Smooth muscle cell (in vitro differentiated cells): ENCODE results near the gene TMEM150B. TPM values are rescaled to one million over a fixed set of nuclear protein-coding genes. Genes with fewer than 3 reads are reported as not detected.

Experiments used
- DNase-seq: peaks from one replicate; lab custom pipeline; 2025; ENCODE audit not compliant: unreplicated experiment; lab: John Stamatoyannopoulos, UW
- H2AFZ ChIP-seq: fragments of 200-600 bp; sonication (generic); 2 replicates; pipeline ENCODE4 v1.6.0; 2016; ENCODE audit warnings: antibody characterized with exemption, low read depth, mild to moderate bottlenecking
- H3F3A ChIP-seq: fragments of 200-600 bp; sonication (generic); 2 replicates; pipeline ENCODE4 v1.6.0; 2017; ENCODE audit warnings: antibody characterized with exemption, low read depth
- H3K27ac ChIP-seq: fragments of 200-600 bp; sonication (generic); 2 replicates; pipeline ENCODE4 v1.5.1; 2016; ENCODE audit warnings: low read depth, mild to moderate bottlenecking
- H3K27me3 ChIP-seq: fragments of 200-600 bp; sonication (generic); 2 replicates; pipeline ENCODE4 v1.6.1; 2016; ENCODE audit warnings: low read depth, mild to moderate bottlenecking
- H3K36me3 ChIP-seq: fragments of 200-600 bp; sonication (generic); 2 replicates; pipeline ENCODE4 v1.5.1; 2016; ENCODE audit warnings: low read depth
- H3K4me1 ChIP-seq: fragments of 200-600 bp; sonication (generic); 2 replicates; pipeline ENCODE4 v1.5.1; 2016; ENCODE audit warnings: low read depth
- H3K4me2 ChIP-seq: fragments of 200-600 bp; sonication (generic); 2 replicates; pipeline ENCODE4 v1.6.0; 2016; ENCODE audit warnings: mild to moderate bottlenecking
- H3K4me3 ChIP-seq: fragments of 200-600 bp; sonication (generic); 2 replicates; pipeline ENCODE4 v1.5.1; 2016; ENCODE audit warnings: mild to moderate bottlenecking
- H3K79me2 ChIP-seq: fragments of 200-600 bp; sonication (generic); 2 replicates; pipeline ENCODE4 v1.6.0; 2016; ENCODE audit warnings: low read depth, mild to moderate bottlenecking
- H3K9ac ChIP-seq: fragments of 200-600 bp; sonication (generic); 2 replicates; pipeline ENCODE4 v1.6.0; 2016; ENCODE audit warnings: low read depth
- H3K9me3 ChIP-seq: fragments of 200-600 bp; sonication (generic); replicated peaks from 2 replicates; pipeline ENCODE4 v1.5.1; 2016; ENCODE audit warnings: low read depth
- H4K20me1 ChIP-seq: fragments of 200-600 bp; sonication (generic); 2 replicates; pipeline ENCODE4 v1.6.0; 2016; ENCODE audit warnings: low read depth
- WGBS: methylation state at CpG from one replicate; pipeline ENCODE4 v1.1.7; 2016; ENCODE audit warnings: low lambda C conversion rate; 5-methylcytosine and 5-hydroxymethylcytosine counted together
- polyA plus RNA-seq: library from polyadenylated mRNA; unstranded; fragments of >200 nt; fragmentation: Nextera tagmentation; extraction: Ambion mirVana; gene quantifications from 2 replicates; pipeline ENCODE4 v1.2.1, GENCODE V29; 2016
- total RNA-seq: library from RNA; depleted of rRNA; stranded (reverse); fragments of >200 nt; gene quantifications from 2 replicates; pipeline ENCODE4 v1.2.3, GENCODE V29; 2014
- TF ChIP-seq, protein P1 (sequence below): fragments of 200-600 bp; sonication (generic); IDR thresholded peaks from 2 replicates; pipeline ENCODE4 v1.5.1; 2017; ENCODE audit warnings: borderline replicate concordance, mild to moderate bottlenecking, antibody characterized with exemption; ENCODE audit not compliant: insufficient read depth, poor library complexity, severe bottlenecking

Gene TMEM150B
- total and polyA plus RNA-seq, 2 experiments from 2014 or later: not detected

- Histone ChIP-seq H3K36me3 (no peaks in the 10 kb centered on the region), H3K27me3 (no peaks in the 10 kb centered on the region), H3F3A (no peaks in the 10 kb centered on the region), H3K27ac (no peak overlapping the region), H3K9ac (no peak overlapping the region), H3K4me2 (no peak overlapping the region), H3K79me2 (no peaks in the 10 kb centered on the region), H2AFZ (no peak overlapping the region), H3K4me1 (peaks cover 9% of the 10 kb centered on the region), H3K9me3 (no peaks in the 10 kb centered on the region), H3K4me3 (no peak overlapping the region), H4K20me1 (no peaks in the 10 kb centered on the region)
- TF ChIP-seq, protein P1, sequence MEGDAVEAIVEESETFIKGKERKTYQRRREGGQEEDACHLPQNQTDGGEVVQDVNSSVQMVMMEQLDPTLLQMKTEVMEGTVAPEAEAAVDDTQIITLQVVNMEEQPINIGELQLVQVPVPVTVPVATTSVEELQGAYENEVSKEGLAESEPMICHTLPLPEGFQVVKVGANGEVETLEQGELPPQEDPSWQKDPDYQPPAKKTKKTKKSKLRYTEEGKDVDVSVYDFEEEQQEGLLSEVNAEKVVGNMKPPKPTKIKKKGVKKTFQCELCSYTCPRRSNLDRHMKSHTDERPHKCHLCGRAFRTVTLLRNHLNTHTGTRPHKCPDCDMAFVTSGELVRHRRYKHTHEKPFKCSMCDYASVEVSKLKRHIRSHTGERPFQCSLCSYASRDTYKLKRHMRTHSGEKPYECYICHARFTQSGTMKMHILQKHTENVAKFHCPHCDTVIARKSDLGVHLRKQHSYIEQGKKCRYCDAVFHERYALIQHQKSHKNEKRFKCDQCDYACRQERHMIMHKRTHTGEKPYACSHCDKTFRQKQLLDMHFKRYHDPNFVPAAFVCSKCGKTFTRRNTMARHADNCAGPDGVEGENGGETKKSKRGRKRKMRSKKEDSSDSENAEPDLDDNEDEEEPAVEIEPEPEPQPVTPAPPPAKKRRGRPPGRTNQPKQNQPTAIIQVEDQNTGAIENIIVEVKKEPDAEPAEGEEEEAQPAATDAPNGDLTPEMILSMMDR: no peak
- DNase-seq: no peak
- WGBS: 88% methylated on average over 15 of the region's 15 CpGs
Observed at GRCh38 chr19:55300886-55301458, 24.2 kb downstream of the TMEM150B start.

GRCh38 chr19:55299991-55300390 lies 25.1 kb downstream of the TMEM150B start:
- no peaks in the 10 kb centered on the region for H3K27me3 ChIP-seq
- TF ChIP-seq, protein P1: no peak
- H3K4me2 ChIP-seq: no peak overlapping the region
- H3K36me3 ChIP-seq: no peaks in the 10 kb centered on the region
- WGBS: 96% methylated on average over 10 of the region's 10 CpGs
- no peak overlapping the region for H3K27ac ChIP-seq
- no peak overlapping the region for H3K9ac ChIP-seq
- H3K9me3 ChIP-seq: no peaks in the 10 kb centered on the region
- H2AFZ ChIP-seq: no peak overlapping the region
- H3K4me3 ChIP-seq: no peak overlapping the region
- peaks cover 9% of the 10 kb centered on the region for H3K4me1 ChIP-seq
- no peaks in the 10 kb centered on the region for H4K20me1 ChIP-seq
- no peak for DNase-seq
- H3F3A ChIP-seq: no peaks in the 10 kb centered on the region
- H3K79me2 ChIP-seq: no peaks in the 10 kb centered on the region

- TF ChIP-seq, protein P1: no peak
- no peak overlapping the region for H2AFZ ChIP-seq
- no peak overlapping the region for H3K4me2 ChIP-seq
- no peaks in the 10 kb centered on the region for H3K36me3 ChIP-seq
- H3K27ac ChIP-seq: no peak overlapping the region
- H3K79me2 ChIP-seq: no peaks in the 10 kb centered on the region
- H3K4me1 ChIP-seq: peaks cover 9% of the 10 kb centered on the region
- no peaks in the 10 kb centered on the region for H4K20me1 ChIP-seq
- no peaks in the 10 kb centered on the region for H3F3A ChIP-seq
- no peak for DNase-seq
- WGBS: 97% methylated on average over 10 of the region's 10 CpGs
- H3K4me3 ChIP-seq: no peak overlapping the region
- H3K27me3 ChIP-seq: no peaks in the 10 kb centered on the region
- no peaks in the 10 kb centered on the region for H3K9me3 ChIP-seq
- H3K9ac ChIP-seq: no peak overlapping the region
Observed at GRCh38 chr19:55297267-55297666, 27.9 kb downstream of the TMEM150B start.
